Testis (tissue), 3 donors: ENCODE data around the gene PMVK. TPM values are rescaled to one million over a fixed set of nuclear protein-coding genes. Genes with fewer than 3 reads are reported as not detected.

ENCODE experiments used
- DNase-seq: peaks from one replicate; pipeline ENCODE4 v3.0.0-alpha.2; 2019
- H3K27ac ChIP-seq, 2 donors: fragments of 200-600 bp; sonication (generic); one replicate each; pipeline ENCODE4 v1.5.1; 2019
- H3K27me3 ChIP-seq: fragments of 200-600 bp; sonication (generic); one replicate; pipeline ENCODE4 v1.5.1; 2019
- H3K36me3 ChIP-seq: fragments of 200-600 bp; sonication (generic); one replicate; pipeline ENCODE4 v1.5.1; 2017; ENCODE audit warnings: low read depth; ENCODE audit errors: missing control alignments
- H3K4me1 ChIP-seq: fragments of 200-600 bp; sonication (generic); one replicate; pipeline ENCODE4 v1.5.1; 2019
- H3K4me3 ChIP-seq, 2 donors: fragments of 200-600 bp; sonication (generic); one replicate each; pipeline ENCODE4 v1.5.1; 2017 to 2019
- H3K9me3 ChIP-seq: fragments of 200-600 bp; sonication (generic); one replicate; pipeline ENCODE4 v1.5.1; 2017
- POLR2A ChIP-seq: fragments of 450-650 bp; IDR thresholded peaks from one replicate; pipeline ENCODE4 v1.6.1; 2017; ENCODE audit warnings: antibody characterized with exemption, mild to moderate bottlenecking, moderate library complexity
- WGBS, 2 donors: methylation state at CpG; one replicate each; pipeline ENCODE4 v1.1.5; 2018; 5-methylcytosine and 5-hydroxymethylcytosine counted together
- intact Hi-C: fragments of 100-400 bp; cut with DNase I; formaldehyde crosslinking; loops from one replicate; pipeline ENCODE4 v1.15.1; 2023; ENCODE audit warnings: low total_unique reads
- polyA plus RNA-seq: library from polyadenylated mRNA; stranded (reverse); fragments of 350-450 nt; fragmentation: Illumina TruSeq; extraction: RNeasy Lipid Tissue Mini Kit (QIAGEN cat#74804); gene quantifications from one replicate; pipeline ENCODE4 v1.2.3, GENCODE V29; 2014; ENCODE audit warnings: low read depth, low replicate concordance; ENCODE audit not compliant: insufficient read depth
- total RNA-seq, 2 donors: library from RNA; depleted of rRNA; stranded (reverse); fragments of >200 nt; gene quantifications; one replicate each; pipeline ENCODE4 v1.2.3, GENCODE V29; 2016
- TF ChIP-seq, protein P1 (sequence below), 3 experiments: fragments of 450-650 bp in 2 of 3; fragments of 200-600 bp in 1 of 3; sonication (generic) in 1 of 3; IDR thresholded peaks; one replicate each; pipeline ENCODE4 v1.5.1; 2016 to 2019; ENCODE audit warnings: antibody characterized with exemption in 3 of 3, mild to moderate bottlenecking in 2 of 3, moderate library complexity in 1 of 3

PMVK gene
- total and polyA plus RNA-seq, 3 donors from 2014 or later: 21.1 to 44.6 (median 27.7) TPM

DNA sequence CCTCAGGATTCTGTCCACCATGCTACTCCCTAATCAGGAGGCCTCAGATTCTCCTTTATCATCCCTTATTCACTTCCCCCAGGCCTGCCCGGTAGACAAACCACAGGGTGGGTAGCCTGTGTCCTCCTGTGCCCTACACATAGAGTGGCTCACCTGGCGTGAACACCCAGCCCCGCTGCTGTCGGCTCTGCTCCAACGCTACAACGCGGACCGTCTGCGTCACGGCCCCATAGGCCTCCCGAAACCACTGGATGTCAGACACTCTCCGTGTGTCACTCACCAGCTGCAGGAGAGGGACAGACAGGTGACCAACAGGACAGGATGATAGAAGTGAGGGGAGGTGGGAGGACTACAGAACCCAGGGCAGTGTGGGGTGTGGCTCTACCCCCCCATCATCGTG lies 10.3 kb downstream of the PMVK start:
- TF ChIP-seq, protein P1, sequence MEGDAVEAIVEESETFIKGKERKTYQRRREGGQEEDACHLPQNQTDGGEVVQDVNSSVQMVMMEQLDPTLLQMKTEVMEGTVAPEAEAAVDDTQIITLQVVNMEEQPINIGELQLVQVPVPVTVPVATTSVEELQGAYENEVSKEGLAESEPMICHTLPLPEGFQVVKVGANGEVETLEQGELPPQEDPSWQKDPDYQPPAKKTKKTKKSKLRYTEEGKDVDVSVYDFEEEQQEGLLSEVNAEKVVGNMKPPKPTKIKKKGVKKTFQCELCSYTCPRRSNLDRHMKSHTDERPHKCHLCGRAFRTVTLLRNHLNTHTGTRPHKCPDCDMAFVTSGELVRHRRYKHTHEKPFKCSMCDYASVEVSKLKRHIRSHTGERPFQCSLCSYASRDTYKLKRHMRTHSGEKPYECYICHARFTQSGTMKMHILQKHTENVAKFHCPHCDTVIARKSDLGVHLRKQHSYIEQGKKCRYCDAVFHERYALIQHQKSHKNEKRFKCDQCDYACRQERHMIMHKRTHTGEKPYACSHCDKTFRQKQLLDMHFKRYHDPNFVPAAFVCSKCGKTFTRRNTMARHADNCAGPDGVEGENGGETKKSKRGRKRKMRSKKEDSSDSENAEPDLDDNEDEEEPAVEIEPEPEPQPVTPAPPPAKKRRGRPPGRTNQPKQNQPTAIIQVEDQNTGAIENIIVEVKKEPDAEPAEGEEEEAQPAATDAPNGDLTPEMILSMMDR (IDR thresholded peaks at IDR 0.05): no peak
- no peak for TF ChIP-seq POLR2A
- Histone ChIP-seq H3K9me3 (no peaks in the 10 kb centered on the region), H3K27ac (no peak overlapping the region), H3K4me1 (peaks cover 4% of the 10 kb centered on the region), H3K4me3 (no peak overlapping the region), H3K27me3 (no peaks in the 10 kb centered on the region), H3K36me3 (no peaks in the 10 kb centered on the region)
- DNase-seq: no peak
- intact Hi-C loops: no loop called here
- WGBS, 2 donors: 93 to 97% methylated on average over 12 to 13 of the region's 13 CpGs

DNA sequence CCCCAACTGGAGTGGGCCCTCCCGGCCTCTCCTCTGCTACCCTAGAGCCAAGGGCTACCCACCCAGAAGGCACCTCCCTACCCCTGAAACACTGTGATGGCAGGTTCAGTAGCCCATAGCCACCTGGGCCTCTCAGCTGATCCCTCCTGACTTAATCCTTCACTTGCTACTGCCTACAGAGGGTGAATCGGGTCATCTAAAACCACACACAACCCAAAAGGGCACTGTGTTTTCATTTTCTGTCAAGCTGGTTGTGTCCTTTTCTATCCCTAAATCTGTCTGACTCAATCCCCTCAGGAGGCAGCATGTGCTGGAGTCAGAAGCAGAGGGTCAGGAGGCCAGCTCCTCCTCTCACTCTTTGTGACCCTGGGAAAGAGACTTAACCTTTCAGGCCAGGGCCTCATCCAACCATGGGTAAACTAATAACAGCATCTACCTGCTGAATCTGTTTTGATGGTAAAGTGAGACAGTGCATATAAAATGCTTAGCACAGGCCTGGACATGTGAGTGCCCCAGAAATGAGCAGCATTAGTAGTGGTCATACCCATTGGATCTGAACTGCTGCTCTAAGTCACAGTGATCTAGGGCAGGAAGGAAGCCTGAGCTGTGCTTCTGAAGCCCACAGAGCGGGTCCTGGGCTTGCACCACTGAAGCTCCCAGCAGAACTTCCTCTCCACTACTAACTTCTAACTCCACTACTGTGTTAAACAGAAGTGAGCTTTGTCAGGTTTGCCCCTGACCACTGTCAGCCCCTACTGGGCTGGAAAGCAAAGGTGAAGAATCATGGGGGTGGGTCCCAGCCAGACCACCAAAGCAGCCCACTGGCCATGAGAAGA lies 11.0 kb downstream of the PMVK start:
- Histone ChIP-seq H3K27ac (no peak overlapping the region), H3K4me1 (peaks cover 4% of the 10 kb centered on the region), H3K27me3 (no peaks in the 10 kb centered on the region), H3K36me3 (no peaks in the 10 kb centered on the region), H3K4me3 (no peak overlapping the region), H3K9me3 (no peaks in the 10 kb centered on the region)
- intact Hi-C loops: no loop called here
- WGBS, 2 donors: 80 to 90% methylated on average over 2 to 3 of the region's 3 CpGs
- TF ChIP-seq POLR2A: no peak
- TF ChIP-seq, protein P1 (IDR thresholded peaks at IDR 0.05): no peak
- no peak for DNase-seq

DNA sequence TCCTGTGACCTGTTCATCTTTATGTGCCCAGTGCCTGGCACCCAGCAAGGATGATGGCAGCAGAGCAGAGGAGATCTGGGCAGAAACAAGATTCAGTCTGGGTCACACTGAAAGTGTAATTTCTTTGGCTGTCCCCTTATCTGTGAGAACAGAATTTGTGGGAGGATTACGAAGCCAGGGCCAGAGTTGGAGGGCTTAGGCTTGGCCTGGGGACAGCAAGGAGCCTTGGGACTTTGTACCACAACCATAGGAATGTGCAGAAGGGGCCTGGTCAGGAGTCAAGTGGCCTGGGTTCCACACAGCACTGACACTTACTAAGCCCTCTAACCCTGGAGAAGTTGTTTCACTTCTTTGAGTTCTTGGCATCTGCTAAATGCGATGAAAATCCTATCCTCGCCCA lies 12.8 kb downstream of the PMVK start:
- Histone ChIP-seq H3K9me3 (no peaks in the 10 kb centered on the region), H3K36me3 (no peaks in the 10 kb centered on the region), H3K4me1 (peaks cover 4% of the 10 kb centered on the region), H3K27me3 (no peaks in the 10 kb centered on the region), H3K27ac (no peak overlapping the region), H3K4me3 (no peak overlapping the region)
- DNase-seq: no peak
- TF ChIP-seq, protein P1 (IDR thresholded peaks at IDR 0.05): no peak
- TF ChIP-seq POLR2A: no peak
- intact Hi-C loops: no loop called here
- 79 to 83% methylated on average over 3 of the region's 3 CpGs for WGBS, 2 donors

DNA sequence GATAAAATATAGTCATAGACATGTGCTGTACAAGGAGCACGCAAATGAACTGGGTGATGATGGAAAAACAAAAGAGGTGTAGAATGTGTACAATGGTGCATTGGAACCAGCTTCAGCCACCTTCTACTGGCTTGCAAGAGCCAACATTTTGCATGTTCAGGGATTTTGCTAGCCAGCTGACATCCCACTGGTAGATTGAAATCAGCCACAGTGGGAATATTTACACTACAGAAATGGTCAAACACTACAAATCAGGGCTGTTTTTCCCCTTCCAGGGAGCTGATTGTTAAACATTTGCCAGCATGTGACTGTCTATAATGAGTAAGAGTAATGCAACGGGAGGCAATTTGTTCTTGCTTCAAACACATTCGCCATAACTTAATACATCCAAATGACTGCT lies 23.2 kb downstream of the PMVK start:
- TF ChIP-seq, protein P1 (IDR thresholded peaks at IDR 0.05): no peak
- no peak for TF ChIP-seq POLR2A
- no peak for DNase-seq
- WGBS, 2 donors: 92 to 95% methylated on average over 3 of the region's 3 CpGs
- Histone ChIP-seq H3K36me3 (no peaks in the 10 kb centered on the region), H3K27ac (no peak overlapping the region), H3K27me3 (no peaks in the 10 kb centered on the region), H3K4me3 (no peak overlapping the region), H3K9me3 (no peaks in the 10 kb centered on the region), H3K4me1 (no peaks in the 10 kb centered on the region)
- intact Hi-C loops: no loop called here

DNA sequence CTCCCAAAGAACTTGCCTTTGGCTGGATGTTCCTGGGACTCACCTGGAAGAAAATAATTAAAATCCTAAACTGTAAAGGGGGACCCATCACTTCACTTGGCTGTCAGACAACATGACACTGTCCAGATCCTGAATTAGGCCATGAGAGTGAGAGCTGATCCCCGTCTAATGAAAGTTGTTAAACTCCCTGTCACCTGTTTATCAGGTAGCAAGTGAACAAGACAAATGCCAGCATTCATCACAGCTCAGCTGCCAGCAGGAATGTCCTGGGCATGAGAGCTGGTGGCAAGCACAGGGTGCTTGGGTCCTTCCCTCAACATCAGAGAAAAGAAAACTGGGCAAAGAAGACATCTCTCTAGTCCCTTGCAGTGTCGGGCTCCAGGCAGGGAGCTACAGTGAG lies 23.8 kb downstream of the PMVK start:
- DNase-seq: no peak
- intact Hi-C loops: no loop called here
- H3K27ac ChIP-seq: no peak overlapping the region

More for the DNA sequence above, 23.8 kb downstream of the PMVK start:
- no peaks in the 10 kb centered on the region for H3K9me3 ChIP-seq
- H3K4me3 ChIP-seq: no peak overlapping the region
- no peak for TF ChIP-seq POLR2A
- no peaks in the 10 kb centered on the region for H3K4me1 ChIP-seq
- H3K27me3 ChIP-seq: no peaks in the 10 kb centered on the region
- H3K36me3 ChIP-seq: no peaks in the 10 kb centered on the region
- 94 to 100% methylated on average over 2 of the region's 2 CpGs for WGBS, 2 donors
